ENCODE results near the gene MAP3K4.
"Not testable (repeated sequence)": the region's sequence is repeated elsewhere in the genome, so short reads cannot be mapped to it uniquely, and the experiment has no call there.

Gene MAP3K4

DNA sequence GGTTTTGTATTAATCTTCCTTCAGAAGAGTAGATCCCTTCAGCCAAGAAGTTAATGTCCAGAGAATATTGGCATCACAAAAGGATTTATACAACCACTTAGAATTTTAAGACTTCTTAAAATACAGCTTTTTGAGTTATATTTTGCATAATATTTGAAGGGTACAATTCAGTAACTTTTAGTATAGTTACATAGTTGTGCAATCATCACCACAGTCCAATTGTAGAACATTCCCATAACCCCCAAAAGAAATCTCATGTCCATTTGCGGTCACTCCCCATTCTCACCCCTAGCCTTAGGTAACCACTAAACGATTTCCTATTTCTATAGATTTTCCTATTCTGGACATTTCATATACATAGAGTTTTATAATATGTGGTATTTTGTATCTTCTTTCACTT is 126.4 kb downstream of the MAP3K4 start:
- no peak for DNase-seq (ENCODE audit: low read depth)

DNA sequence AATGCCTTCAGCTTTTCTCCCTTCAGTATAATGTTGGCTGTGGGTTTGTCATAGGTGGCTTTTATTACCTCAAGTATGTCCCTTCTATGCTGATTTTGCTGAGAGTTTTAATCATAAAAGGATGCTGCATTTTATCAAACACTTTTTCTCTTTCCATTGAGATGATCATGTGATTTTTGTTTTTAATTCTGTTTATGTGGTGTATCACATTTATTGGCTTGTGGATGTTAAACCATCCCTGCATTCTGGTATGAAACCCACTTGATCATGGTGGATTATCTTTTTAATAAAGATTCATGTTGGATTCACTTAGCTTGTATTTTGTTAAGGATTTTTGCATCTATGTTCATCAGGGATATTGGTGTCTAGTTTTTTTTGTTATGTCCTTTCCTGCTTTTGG is 131.8 kb downstream of the MAP3K4 start:
- DNase-seq (ENCODE audit: low read depth) = not testable (repeated sequence)

DNA sequence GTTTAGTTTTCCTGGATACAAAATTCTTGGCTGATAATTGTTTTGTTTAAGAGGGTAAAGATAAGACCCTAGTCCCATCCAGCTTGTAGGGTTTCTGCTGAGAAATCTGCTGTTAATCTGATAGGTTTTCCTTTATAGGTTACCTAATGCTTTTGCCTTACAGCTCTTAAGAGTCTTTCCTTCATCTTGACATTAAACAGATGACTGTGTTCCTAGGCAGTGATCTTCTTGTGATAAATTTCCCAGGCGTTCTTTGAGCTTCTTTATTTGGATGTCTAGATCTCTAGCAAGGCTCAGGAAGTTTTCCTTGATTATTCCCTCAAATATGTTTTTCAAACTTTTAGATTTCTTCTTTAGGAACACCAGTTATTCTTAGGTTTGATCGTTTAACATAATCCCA is 134.0 kb downstream of the MAP3K4 start:
- DNase-seq (ENCODE audit: low read depth) = no peak

DNA sequence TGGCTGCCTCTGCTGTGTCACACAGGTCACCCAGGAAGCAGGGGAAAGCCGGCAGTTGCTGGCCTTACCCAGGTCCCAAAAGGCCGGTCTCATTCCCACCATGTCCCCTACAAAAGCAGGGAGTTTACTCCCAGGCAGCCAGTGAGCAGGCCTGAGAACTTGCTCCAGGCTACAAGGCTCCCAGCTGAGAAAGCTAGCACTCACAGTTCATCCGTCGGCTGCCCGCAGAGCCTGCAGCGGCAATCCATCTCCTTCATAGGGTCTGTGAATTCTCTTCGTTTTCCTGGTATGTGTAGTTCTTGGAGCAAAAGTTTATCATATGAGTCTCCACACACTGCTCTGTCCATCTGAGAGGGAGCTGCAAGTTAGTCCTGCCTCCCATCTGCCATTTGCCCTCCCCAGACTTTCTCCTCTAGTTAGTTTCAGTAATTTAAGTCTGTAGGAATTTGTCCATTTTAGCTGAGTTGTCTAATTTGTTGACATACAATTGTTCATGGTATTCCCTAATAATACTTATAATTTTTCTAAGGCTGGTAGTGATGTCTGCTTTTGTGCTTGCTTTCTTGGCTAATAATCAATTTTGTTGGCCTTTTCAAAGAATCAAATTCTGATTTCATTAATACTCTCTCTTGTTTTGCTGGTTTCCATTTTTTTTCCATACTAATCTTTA is 135.6 kb downstream of the MAP3K4 start:
- DNase-seq (ENCODE audit: low read depth) = no peak

DNA sequence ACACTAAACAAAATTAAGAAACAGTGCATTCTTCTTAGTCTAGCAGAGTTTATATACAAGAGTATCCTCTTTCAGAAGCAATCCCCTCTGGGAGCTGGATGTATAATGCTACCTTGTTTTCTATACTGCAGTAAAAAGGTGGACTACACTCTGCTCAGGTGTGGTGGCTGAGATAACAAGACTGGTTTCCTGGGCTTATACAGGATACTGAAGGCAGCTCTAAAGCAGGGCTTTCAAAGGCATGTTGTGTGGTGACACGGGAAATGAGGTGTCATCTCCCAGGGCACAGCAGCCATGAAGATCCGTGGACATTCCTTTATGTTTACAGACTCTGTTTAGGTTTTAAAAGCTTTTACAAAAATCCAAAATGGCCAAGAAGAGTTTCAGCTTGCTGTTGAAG is 136.7 kb downstream of the MAP3K4 start:
- no peak for DNase-seq (ENCODE audit: low read depth)

DNA sequence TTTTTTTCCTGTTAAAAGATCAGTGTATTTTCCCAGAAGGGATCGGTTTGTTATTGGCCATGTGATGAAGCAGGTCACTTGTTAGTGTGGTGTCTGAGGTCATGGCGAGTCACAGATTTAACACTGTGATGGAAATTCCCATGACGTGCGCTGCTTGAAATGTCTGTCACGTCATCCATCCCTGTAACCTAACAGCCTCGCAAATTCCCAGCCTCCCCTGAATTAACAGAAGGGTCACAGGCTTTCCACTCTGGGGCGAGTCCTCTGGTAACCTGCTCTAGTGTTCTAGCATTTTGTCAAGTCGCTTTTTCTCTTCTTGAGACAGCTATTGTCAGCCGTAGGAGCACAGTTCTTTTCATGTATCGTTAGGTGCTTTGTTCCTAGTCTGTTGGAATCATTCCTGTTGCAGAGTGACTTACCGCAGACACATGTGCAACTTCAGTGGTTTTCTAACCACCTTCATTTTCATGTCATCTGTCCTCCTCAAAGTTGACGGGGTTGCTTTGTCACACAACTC is 137.2 kb downstream of the MAP3K4 start:
- DNase-seq (ENCODE audit: low read depth) = no peak

DNA sequence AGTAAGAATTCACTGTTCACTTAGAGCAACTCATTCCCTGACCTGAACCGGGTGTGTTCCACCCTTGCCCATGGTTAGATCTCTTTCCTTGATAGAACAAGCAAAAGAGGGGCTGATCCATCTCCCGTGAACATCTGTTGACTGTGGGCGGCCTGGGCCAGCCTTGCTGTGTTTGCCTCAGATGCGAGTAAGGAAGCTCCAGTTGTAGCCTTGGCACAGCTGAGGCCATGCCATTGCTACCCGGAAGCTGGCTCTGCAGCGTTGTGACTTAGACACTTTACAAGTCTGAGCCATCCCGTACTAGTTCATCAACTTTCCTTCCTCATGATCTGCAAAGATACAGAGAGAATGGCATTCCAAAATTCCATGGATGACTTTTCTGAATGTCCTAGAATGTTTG is 139.0 kb downstream of the MAP3K4 start:
- DNase-seq (ENCODE audit: low read depth) = no peak

DNA sequence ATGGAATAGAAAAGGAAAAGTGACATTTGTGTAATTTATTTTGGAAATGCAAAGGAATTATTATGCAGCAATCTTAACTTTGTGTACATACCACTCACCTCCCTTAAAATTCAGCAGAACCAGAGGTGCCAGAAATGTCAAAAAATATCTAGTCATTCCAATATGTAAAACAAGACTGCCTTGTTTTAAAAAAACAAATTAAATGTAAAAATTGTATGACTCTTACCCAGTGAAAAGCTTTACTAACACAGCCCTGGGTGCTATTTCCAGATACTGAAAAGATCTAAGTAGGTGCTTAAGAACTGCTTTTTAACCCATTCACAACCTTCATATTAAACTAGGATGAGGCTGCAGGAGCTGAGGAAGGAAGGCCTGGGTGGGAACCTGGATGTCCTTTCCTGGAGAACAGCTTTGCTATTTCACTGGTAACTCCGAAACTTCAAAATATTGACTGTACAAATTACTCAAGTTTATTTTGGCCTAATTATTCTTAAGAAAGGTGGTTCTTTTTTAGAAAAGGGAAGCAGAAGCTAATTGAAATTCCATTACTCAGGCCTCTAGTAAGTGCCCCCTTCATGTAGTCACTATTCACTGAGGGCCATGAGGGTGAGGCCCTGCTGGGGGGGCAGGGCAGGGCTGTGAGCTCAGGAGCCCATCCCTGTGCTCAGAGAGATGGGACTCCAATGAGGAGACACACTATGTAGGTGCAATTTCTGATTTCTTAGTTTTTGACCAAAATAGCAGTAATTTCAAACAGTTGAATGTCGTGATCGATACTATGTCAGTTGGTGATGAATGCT is 139.6 kb downstream of the MAP3K4 start:
- DNase-seq (ENCODE audit: low read depth) = no peak

DNA sequence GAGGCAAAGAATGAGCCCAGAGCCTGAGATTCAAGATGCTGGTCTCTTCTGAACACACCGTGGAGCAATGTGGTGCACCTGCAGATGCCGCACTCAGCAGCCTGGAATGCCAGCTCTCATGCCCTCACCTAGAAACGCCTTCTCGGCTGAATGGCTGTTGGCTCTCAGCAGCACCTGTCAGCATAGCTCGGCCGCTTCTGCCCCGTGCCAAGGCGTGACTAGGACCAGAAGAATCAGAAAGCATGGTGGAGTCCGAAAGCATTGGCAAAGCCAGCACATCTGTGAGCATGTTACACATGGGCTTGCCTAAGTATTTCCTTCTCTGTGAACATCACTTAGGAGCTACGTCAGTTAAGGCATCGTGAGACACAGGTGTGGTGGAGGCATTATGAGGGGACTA is 140.8 kb downstream of the MAP3K4 start:
- DNase-seq (ENCODE audit: low read depth) = no peak

DNA sequence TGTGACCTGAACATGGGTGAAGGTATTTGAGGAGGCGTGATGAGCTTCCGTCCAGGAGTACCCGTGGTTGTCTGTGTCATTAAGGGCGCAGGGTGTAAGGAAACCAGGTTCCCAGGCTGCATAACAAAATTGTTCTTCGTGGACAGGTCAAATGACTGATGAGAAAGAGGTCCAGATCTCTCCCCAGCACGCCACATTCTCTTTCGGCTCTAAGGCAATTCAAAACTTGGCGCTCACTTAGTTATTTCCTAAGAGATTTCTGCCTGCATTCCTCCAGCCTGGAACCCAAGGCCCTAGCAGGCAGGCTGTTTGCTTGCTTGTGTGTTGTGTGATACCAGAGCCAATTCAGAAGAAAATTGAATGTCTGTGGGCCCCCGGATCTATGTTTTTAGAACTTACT is 142.4 kb downstream of the MAP3K4 start:
- DNase-seq (ENCODE audit: low read depth) = no peak

DNA sequence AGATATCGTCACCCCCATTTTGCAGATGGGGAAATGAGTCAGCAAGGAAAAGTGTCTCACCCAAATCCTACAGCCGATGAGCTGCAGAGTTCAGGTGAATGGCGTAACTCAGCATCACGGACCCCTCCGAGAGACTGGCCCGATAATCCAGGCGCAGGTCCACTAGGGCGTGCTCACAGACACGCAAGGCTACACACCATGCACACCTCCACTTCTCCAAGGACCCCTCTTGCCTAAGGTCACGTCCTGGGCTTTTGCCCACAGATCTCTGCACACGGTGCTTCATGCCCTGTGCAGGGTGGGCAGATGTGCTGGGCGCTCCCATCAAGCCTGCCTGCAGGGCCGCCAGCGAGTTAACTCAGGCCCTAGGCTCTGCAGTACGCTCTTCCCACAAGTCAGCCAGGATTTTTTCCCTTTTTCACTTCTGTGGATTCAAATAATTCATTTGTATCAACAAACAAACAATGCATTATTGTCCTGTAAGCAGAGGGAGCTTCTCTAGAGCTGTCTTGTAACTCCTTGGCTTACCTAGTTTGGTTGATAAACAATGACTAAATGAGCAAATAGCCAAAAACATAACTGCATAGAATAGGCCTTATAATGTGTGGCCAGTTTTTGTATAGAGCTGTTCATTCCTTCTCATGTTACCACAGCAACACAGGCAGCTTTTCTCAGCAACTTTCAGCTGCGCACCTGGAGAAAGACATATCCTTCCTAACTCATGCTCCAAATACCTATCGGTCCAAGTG is 143.2 kb downstream of the MAP3K4 start:
- DNase-seq (ENCODE audit: low read depth) = no peak

DNA sequence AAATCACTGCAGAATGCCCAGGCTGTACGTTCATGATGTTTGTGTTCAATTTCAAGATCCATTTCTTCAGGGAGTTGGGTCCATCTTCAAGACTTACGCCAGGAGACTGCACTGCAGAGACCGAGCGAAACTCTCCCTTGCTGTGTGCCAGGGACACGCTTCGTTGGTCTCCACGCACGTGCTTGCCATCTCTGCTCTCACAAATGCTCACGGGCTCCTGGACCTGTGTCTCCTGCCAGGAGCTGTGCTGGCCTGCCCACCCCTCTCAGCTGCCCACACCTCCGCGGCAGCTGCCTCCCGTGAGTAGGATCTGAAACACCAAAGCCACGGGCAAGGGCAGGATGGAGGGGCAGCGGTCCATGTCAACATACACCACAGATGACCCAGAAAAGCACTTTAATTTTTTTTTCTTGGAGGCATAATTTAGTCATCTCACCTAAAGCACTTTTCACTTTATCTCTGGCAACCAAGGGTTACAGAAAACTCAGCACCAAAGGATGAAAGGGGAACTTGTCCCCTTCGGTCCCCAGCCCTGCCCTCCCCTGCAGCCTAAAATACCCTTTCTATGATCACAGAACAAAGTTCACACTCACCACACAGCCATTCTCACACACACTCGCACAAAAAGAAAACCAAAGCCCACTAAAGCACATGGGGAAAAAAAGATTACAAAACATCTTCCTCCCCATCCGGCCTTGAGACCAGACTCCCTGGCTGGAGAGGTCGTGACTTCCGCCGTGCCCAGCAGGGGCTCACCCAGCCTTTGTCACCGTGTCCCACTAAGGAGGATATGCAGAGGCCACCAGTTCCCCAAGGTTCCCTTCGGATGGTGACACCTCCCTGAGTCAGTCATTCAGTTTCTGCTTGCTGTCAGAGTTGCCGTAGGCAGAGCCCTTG is 144.4 kb downstream of the MAP3K4 start:
- no peak for DNase-seq (ENCODE audit: low read depth)

DNA sequence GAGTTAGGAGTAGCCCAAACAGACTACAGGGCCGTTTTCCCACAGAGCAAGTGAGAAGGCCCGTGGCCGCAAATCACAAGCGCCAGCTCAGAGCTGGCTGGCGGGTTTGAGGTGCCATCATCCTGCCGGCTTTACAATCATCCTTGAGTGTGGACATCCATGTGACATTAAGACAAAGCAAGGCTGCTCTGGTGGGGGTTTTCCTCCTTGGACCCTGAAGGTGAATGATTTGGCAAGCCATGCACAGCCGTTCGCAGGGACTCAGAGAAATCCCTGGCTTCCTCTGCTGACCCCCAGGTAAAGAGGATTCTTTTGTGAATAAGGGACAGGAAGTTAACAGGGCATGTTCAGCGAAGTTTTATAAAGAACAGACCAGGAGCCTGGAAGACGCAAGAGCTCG is 145.1 kb downstream of the MAP3K4 start:
- DNase-seq (ENCODE audit: low read depth) = no peak

DNA sequence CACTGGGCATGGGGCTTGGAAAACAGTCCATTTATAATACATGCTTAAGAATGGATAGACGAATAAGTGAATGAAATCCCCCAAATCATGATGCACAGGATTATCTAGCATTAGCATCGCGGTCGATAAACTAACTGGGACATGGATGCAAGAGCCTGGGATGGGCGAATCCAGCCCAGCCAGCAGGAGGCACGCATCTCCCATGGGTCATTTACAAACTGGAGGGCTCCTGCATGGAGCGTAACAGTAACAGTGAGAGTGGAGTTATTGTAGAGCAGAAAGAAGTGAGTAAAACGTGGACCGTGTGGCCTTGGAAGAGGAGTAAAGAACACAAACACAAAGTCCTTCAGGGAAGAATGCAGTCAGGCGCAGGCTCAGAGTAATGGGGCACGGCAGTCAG is 145.8 kb downstream of the MAP3K4 start:
- DNase-seq (ENCODE audit: low read depth) = no peak

DNA sequence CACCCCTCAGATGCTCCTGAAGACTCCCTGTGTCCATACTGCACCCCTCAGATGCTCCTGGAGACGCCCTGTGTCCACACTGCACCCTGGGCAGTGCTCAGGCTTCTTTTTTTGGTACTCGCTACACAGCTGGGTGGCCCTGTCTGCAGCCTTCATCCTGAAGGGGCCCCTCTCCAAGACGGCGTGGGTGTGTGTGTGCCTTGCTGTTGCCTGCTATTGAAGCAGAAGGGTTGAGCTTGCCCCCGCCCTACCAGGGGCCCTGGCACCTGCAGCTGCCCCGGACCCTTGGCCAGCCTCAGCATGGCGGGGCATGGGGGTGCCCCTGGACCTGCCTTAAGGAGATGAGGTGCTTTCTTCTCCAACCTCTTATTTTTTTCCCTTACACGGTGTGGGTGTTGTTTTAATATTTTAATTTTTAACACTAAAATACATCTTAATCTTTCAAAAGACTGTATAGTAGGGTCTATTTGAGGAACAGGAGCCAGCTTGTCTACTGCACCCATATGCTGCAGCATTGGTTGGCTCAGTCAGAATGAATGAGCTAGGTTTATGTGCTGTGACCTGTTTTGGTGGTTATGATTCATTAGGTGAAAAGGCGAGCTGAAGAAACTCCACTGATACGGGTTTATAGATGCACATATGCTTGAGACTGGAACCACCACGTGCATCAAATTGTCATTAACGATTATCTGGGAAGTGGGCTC is 146.4 kb downstream of the MAP3K4 start:
- no peak for DNase-seq (ENCODE audit: low read depth)

DNA sequence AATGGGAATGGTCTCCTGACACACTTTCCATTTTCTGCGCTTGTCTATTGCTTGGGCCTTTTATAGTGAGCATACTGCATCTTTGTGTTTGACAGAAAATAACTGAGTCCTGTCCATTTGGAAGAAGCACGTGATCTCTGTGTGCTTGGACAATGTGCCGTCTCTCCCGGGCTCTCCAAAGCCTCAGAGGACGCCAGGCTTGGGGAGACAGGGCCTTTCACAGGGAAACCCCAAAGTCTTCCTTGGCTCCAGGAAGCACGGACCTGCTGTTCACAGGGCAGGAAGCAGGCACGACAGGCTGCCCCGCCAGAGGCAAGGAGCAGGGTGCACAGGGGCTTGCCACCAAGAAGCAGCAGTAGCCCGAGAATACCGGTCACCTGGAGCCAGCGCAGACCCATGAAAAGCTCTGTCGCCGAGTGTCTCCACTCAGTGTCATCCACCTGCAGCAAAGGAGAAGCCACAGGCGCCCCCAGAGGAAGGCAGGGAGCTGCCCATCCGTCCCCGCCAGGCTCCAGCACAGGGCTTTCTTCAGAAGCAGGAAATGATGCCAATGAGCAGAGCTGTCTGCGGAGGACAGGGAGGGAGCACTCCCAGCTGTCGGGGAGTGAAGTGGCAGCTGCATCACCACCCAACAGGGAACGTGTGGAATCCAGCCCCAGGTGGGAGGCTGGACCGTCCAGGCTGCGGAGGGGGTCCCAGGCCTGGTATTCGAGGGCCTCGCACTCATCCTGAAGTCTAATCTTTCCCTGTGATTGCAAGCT is 147.2 kb downstream of the MAP3K4 start:
- no peak for DNase-seq (ENCODE audit: low read depth)

DNA sequence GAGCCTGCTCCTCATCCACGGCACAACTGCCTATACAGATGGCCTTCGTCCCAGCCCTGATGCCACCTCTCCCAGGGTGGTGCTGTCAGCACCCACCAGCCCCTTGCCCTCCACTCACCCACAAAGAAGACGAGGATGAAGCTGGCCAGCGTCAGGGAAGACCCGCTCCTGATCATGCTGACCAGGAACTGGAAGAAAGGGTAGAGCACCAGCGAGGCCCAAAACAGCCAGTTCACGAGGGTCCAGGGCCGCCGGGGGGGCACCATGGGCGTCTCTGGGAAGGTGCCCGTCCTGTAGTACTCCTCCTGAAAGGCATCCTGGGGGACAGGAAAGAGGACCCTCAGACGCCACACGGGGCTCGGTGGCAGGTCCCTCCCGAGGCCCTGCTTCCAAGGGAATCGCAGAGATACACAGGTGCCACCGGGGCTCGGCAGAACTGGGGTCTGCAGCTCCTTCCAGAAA is 147.8 kb downstream of the MAP3K4 start:
- DNase-seq (ENCODE audit: low read depth) = no peak

DNA sequence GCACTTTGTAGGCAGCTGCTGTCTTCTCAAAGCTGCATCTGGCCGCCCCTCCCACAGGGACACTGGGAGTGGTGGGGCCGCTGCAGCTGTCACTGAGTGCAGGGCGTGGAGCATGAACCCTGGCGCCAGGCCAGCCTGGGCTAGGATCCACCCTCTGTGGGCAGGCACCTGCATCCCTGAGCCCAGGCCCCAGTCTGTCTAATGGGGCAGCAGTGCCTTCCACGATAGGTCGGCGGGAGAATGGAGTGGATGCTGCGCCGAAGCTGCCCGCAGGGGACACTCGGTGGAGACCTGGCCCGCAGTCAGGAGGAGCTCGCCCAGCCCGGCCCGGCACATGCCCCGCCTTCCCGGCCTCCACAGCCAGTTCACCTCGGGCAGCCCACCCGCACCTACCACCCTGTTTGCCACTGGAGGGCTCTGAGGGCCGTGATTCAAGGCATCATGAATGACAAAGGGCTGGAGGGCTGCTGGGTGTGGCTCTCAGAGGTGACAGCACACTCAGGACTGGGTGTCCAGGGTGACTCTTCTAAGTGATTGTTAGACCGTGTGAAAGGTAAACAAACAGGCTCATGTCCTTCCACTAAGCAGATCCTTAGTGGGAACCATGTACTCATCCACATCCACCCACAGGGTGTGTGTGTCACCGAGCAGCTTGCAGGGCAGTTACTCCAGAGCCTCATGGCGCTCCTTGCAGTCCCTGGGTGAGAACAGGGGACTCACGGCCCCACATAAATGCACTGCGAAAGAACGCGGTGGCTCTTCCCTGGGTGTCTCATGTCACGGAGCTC is 148.4 kb downstream of the MAP3K4 start:
- no peak for DNase-seq (ENCODE audit: low read depth)

DNA sequence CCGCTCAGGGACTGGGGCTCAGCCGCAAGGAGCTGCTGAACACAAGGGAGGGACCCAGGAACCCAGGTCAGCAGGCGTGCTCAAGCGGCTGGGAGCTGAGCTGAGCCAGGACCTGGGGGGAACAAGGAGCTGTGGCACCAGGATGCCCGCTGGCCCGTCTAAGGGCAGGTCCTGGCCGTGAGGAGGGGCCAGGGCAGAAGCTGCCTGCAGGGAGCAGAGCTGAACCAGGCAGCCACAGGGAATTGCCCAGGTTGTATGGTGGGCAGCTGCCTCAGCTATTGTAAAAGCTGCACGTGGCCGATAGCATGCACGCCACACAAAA is 148.9 kb downstream of the MAP3K4 start:
- DNase-seq (ENCODE audit: low read depth) = no peak

DNA sequence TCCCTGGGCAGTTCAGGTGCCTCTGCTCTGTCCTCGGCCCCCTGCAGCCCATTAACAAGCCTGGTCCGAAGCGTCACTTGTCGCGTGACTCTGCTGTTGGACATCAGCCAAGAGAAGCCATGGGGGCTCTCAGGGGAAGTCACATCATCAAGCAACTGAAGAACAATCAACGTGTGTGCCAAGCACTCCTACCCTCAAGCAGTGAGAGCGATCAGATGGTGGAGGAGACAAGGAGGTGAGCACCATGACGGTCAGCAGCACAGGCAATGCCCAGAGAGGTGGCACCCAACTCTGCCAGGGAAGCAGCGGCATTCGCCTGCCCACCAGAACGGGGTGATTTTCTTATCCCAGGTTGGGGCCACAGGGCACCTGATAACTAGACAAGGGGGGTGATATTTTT is 149.6 kb downstream of the MAP3K4 start:
- no peak for DNase-seq (ENCODE audit: low read depth)
